GM18909 (cell line): ENCODE data around the gene ZNF385C.
"Not testable (repeated sequence)": the region's sequence is repeated elsewhere in the genome, so short reads cannot be mapped to it uniquely, and the experiment has no call there.

Source experiments
- ATAC-seq: cut with Tn5 transposase; IDR thresholded peaks from one replicate; pipeline ENCODE4 v1.9.1; 2021; ENCODE audit warnings: mild to moderate bottlenecking; ENCODE audit not compliant: unreplicated experiment, poor library complexity

ZNF385C gene

DNA sequence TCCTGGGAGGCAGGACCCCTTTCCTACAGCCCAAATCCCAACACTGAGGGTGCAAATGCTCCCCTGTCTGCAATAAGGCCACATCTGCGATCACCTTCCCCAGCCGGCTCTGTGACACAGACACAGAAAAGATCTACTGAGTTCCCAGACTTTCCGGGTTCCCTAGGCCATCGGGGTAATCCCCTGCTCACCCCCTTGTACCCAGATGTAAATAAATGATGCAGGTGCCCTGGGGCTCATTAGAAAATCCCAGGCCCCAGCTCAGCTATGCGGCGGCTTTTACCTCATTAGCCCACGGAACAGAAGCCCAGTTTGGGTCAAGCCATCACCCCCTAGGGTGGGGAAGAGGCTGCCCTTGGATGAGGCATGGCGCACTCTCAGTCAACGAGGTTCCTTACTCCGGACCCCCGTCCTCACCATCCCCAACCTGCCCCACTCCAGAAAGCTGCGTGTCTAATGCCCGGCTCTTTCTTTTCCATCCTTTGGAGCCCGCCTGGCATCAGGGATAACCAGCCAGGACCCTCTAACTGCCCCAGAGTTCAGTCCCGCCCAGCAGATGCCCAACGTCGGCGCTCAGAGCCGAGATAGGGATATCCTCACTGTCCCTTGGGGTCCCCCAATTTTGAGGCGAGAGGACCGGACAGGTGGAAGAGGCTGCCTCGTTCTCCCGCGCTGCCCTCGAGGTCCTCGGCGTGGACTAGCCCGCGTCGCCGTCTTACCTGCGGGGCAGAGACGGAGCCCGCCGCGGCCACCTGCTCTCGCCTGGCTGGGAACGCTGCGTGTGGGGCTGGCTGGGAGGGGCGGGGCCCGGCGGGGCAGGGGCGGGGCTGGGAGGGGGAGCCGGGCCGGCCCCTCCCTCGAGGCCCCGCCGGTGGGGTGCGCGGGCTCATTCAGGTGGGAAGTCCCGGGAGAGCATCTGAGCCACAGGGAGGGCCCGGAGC is at the start of gene ZNF385C:
Gene ZNF385C (minus strand): TSS at position 783 of the 941 bp plus-strand sequence. CDS start 35,417 bp downstream, outside the sequence.
- no peak for ATAC-seq

DNA sequence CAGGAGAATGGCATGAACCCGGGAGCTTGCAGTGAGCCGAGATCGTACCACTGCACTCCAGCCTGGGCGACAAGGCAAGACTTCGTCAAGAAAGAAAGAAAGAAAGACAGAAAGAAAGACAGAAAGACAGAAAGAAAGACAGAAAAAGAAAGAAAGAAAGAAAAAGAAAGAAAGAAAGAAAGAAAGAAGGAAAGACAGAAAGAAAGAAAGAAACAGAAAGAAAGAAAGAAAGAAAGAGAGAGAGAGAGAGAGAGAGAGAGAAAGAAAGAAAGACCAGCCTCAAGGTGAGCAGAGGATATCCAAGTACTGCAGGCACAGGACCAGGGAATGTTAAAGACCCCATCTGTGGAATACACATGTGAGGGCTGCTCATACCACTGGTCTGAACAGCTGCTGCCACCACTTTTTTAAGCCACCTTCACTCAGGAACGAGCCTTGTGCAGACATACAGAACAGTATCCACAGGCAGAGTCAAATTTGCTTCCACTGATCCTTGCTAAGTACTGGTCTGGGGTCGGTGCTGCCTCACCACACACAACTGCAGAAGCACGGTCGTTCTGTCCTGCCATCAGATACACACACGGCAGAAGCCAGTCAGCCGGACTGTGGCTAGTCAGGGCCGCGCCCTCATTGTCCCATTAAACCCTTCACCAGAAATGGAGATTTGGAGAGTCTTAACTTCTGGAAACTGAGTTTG is 48.8 kb upstream of the ZNF385C start:
- no peak for ATAC-seq

- ATAC-seq, result not testable (repeated sequence)
These were observed 44.9 kb upstream of the ZNF385C start for GRCh38 chr17:42143138-42143537.

DNA sequence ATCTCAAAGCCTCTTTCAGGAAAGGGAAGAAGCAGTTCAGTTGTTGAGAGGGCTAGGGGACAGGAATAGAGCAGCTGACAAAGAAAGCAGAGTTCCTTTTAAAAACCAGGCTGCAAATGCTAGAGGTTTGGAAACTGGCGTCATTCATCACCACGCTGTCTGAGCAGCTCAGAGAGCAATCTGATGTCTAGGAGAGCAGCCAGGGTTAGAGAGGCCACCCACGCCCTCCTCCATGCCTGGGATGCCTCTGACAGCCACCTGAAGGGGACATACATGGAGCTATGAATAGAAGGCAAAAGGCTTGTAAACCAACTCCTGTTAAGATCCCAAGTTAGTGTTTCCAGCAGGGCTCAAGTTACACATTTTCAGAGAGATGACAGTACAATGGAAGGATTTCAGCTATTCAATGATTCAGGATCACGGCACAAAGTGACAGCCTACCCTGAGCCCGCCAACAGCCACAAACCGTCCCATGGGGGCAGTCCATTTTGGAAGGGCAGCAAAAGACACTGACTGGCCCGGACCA is 44.2 kb upstream of the ZNF385C start:
- no peak for ATAC-seq

DNA sequence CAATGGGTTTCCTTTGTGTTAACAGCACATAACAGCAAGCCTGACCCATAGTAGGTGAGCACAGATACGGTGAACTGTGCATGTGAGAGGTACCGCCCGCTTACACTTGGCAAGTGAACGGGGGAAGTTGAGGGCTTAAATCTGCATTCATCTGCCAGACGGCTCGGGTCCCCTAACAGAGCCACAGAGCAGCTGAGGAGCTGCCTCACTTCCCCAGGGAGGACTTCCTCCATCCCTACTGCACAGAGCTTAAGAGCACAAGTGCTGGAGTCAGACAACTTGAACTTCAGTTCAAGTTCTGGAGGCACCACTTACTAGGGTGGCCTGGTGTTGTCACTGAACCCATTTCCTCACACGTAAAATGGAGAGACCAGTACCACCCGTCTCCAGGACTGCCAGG is 43.1 kb upstream of the ZNF385C start:
- ATAC-seq, result no peak

DNA sequence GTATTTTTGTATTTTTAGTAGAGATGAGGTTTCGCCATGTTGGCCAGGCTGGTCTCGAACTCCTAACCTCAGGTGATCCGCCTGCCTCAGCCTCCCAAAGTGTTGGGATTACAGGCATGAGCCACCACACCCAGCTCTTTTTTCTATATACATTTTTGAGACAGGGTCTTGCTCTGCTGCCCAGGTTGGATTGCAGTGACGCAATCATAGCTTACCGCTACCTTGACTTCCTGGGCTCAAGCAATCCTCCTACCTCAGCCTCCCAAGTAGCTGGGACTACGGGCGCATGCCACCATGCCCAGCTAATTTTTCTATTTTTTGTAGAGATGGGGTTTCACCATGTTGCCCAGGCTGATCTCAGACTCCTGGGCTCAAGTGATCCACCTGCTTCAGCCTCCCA is 42.4 kb upstream of the ZNF385C start:
- not testable (repeated sequence) for ATAC-seq

GRCh38 chr17:42138749-42139492 is 40.6 kb upstream of the ZNF385C start:
- ATAC-seq, result no peak

GRCh38 chr17:42136654-42137051 is 38.4 kb upstream of the ZNF385C start:
- ATAC-seq, result no peak

GRCh38 chr17:42135664-42136653 is 37.7 kb upstream of the ZNF385C start:
- ATAC-seq, result no peak

DNA sequence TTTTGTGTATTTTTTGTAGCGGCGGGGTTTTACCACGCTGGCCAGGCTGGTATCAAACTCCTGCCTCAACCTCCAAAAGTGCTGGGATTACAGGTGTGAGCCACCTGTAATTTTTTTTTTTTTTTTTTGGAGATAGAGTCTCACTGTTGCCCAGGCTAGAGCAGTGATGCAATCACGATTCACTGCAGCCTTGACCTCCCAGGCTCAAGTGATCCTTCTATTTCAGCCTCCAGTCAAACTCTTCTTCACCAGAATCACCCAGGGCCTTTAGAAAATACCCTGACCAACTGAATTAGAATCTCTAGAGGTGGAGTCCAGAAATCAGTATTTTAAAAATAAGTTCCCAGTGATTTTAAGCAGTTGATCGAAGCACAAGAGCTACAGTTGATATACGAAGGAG is 36.9 kb upstream of the ZNF385C start:
- ATAC-seq, result no peak

DNA sequence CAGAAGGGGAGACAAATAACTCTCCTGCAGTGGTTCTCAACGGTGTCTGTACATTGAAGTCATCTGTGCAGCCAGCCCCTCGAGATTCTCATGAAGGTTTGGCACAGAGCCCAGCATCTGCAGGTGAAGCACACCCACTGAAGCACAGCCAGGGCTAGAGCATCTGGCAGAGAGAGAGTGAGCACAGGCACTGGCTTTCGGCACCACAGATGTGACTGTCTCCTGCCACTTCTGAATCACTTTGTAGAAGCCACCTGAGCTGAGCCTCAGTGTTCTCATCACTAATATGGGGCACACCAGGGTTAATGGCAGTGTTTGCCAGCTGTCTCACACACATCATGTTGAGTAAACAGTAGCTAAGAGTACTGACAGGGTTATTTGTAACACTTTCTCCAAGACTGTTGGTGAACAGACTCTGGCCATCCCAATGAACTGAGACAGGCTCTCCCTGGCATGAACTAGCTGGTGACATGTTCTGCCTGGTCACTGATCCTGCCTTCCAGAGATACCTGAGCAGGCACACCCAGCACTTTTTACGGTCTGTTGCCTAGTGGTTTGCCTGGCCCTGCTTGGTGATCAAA is 35.3 kb upstream of the ZNF385C start:
- ATAC-seq, result peak; percentile 68

DNA sequence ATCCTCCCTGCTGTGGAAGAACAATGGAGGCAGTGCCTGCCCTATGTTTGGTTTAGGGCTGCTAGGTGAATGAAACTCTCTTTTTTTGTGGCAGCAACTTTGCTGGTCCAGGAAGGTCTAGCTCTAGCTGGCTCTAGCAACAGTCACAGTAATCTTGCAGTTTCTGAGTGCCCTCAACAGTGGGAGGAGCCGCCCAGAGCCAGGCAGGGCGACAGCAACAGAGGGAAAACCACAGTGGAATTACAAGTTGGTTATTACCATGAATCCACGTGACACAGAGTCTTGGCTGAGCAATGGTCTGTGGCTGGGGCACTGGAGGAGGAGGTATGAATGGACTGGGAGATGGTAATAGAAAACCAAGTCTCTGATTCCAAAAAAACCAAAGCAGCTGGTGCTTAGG is 34.7 kb upstream of the ZNF385C start:
- ATAC-seq, result peak; percentile 27

- ATAC-seq, result no peak
These were observed 33.7 kb upstream of the ZNF385C start for GRCh38 chr17:42131981-42132432.

DNA sequence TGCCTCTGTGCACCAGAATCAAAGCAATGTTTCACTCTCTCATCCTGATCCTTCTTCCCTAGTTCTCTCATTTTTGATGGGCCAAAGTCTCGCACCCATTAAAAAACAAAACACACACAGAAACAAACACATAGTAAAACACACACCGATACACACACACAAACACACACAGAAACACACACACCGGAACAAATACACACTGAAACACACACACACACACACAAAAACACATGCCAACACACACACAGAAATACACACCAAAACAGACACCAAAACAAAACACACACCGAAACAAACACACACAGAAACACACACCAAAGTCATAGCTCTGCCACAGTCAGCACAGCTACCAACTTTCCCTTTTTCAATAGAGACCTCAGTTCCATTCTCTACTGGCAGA is 33.0 kb upstream of the ZNF385C start:
- no peak for ATAC-seq

DNA sequence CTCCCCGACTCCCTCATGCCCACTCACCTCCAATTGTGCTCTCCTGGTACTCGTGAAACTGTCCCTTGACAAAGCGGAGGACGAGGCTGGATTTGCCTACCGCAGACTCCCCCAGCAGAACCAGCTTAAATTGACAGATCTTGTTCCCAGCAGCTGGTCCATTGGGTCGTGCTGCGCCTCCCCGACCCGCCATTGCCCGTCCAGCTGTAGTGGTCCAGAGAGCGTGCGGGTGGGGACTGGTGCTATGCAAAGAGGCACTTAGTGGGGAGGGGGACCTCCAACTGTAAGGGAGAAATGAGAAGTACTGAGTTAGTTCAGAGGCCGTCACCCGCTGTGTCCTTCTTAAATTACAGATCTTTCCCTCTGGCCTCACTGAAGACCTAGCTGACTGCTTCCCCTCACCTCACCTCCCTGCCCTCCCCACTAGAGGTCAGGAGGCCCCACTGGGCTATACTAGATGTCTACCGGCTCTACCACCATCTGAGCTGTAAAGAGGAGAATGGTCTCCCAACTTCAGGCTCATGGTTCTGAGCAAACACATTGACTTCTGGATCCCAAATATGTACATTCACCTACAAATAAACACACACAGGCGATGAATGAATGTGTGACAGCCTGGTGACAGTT is 32.1 kb upstream of the ZNF385C start:
- no peak for ATAC-seq

DNA sequence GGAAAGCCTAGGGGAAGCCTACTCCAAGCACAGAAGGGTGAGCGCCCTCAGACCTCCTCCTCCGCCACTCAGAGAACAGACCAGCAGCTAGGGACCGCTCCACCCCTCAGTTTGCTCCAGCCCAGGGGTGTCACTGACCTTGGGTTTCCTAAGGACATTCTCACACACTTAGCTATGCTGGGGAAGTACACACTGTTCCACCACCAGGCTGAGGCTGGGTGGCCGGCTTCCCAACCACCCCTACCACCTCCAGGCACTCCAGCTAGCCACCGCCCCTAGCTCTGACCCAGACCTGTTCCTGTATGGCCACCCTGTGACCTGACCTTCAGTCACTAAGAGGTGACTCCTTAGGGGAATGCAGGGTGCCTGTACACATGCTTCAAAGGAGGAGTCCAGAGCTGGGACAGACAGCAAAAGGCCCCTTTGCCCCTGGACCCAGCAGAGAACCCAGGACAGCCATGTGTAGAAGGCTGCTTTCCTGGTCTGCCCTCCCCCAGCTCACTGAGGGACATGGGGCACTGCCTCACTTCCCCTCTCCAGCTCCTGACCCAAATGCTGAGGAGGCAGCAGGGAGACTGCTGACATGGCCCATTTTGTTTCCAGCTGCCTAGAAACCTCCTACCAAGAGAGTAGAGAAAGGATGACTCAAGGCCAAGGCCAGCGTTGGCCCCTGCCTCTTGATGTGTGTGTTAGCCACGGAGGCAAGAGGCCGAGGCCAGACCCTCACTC is 31.0 kb upstream of the ZNF385C start:
- no peak for ATAC-seq

GRCh38 chr17:42127414-42127813 is 29.1 kb upstream of the ZNF385C start:
- no peak for ATAC-seq

- ATAC-seq, result no peak
These were observed 28.6 kb upstream of the ZNF385C start for GRCh38 chr17:42126836-42127235.
